ENCODE results near the gene EFCAB10.
A peak's percentile ranks its signal among the peaks of the same experiment; 100 is the strongest.

EFCAB10 gene, protein sequence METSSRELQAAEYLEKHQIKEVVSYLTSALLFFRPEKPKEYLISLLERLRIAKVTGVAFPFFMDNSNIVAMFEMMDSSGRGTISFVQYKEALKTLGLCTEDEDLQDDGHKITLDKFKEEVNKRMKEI

DNA sequence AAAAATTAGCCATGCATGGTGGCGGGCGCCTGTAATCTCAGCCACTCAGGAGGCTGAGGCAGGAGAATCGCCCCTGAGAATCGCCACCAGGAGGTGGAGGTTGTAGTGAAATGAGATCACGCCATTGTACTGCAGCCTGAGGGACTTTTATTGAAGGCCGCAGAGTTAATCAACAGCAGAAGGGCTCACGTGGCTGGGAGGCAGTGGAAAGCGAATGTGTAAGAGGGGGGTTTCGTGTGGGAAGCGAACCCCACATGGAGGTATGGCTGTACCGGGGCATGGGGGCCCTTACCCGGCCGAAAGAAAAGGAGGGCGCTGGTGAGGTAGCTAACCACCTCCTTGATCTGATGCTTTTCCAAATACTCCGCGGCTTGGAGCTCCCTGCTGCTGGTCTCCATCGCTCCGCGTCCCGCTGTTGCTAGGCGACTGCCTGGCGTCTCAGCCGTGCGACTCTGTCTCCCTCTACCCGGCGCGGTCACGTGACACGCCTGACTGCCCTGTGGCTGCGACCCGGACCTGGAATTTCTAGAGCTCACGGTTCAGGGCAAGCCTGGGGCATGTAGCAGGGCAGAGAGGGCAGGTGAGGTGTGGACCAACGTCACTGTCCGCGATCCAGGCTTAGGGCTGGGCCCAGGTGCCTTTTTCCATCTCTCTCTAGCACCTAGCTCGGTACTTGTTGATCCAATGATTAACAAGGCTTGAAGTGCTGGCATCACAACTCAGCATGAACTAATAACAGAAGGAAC lies at the start of gene EFCAB10:
EFCAB10 (minus strand) TSS at position 428 of the 746 bp plus-strand sequence; CDS start at position 398, 30 bp downstream.
- DNase-seq (ENCODE audit: low read depth in 2 of 2): peak in 1 of 2 donors; percentile 3

DNA sequence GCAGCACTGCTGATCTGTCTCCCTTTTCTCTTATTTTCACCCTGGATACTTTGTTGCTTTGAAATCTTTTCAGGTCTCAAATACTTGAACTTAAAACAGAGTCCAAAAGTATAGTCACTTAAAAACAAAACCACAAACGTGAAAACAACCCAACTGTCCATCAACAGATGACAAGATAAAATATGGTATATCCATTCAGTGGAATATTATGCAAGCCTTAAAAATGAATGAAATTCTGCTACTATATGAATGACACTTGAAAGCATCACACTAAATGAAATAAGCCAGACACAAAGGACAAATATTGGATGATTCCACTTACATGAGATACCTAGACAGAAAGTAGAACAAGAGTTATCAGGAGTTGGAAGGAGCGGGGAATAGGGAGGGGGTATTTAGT lies 44.7 kb upstream of the EFCAB10 start:
- DNase-seq (ENCODE audit: low read depth in 2 of 2): no peak

DNA sequence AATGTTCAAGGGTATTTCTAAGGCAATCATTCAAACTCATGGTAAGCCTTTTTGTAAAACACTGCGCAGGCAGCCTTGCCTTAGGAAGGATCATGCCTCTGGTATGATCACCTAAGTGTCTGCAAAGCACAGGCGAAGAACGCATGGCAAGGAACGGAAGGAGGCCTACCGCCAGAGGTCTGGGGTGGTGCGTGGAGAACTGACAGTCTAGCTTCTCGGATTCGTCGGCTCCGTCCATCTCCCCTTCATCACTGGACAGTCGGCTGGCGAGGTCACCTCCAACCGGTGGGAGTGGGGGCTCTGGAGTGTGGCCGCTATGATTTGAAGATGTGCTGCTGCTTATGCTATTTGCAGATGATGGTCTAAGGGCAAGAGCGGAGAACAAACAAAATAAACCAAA lies 42.6 kb upstream of the EFCAB10 start:
- DNase-seq (ENCODE audit: low read depth in 2 of 2): no peak

DNA sequence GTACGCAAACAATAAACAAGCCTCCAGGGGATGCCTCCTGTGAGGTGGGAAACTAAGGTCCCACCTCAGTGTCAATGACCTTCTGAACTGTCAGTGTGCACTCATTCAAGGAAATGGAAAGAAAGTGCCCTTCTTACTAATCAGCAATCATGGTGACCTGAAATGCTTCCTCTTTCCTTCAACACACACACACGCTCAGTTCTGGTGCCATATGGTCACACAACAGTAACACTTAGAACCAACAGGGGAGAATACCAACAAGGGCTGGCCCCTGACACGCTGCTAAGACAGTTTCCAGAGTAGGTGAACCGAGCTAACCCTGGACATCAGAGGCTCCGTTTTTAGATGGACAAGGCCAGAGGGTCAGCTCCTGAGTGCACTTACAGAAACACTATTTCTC lies 42.1 kb upstream of the EFCAB10 start:
- no peak for DNase-seq (ENCODE audit: low read depth in 2 of 2)

DNA sequence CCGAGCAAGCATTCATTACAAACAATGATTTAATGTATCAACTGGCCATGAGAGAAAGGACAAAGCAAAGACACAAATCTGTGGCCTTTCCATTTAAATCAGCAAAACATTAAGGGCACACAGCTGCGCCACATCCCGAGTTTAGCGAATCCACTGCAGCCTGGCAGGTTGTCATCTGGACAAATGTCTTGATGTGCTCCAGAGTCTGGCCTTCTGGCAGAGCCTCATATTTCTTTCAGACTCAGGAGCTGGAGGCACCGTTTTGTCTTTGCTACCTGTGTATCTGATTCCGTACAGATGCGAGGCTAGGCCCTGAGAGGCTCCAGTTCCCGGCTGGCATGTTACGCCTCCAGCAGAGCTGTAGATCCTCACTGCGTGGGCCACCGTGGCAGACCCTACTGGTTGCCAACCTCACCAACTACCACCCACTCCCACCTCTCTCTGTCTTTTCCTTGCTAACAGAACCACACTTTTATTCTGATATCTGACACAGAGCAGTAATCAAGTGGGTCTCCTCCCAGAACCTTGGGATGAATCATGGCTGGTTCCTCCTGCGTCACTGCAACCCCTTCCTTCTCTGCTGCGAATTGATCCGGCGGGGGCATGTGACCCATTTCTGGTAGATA lies 40.9 kb upstream of the EFCAB10 start:
- DNase-seq (ENCODE audit: low read depth in 2 of 2): no peak

DNA sequence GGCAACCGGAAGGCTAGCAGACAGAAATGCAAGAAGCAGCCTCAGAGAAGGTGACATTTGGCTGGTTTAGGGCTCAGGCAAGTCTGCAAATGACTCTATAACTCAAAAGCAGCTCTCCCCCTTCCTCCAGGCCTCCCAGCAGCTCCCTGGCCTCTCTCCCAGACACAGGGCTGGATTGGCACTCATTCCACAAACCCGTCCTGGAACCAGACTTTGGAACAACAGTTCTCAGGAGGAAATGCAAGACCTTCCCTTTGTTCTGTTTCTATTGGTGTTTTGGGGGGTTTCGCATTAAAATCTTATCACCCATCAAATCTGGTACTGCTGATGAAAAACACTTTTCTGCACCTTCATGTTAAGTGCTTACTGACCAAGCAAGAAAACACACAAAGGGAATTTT lies 40.3 kb upstream of the EFCAB10 start:
- DNase-seq (ENCODE audit: low read depth in 2 of 2): no peak

DNA sequence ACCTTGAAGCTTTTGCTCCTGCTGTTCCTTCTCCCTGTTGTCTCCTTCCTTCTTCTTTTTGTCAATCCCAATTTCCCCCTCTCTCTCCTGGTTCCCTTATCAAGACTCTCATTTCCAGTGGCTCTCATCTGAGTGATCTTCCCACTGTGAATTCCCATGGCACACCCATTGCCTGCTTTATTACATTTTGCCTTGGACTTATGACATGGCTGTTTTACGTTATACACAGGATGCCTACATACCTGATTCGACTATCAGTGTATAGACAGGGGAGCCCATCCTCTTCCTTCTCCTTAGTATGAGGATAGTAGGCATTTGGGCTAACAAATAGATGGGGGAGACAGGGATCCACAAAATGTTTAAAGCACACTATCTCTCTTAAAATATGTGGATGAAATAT lies 39.9 kb upstream of the EFCAB10 start:
- DNase-seq (ENCODE audit: low read depth in 2 of 2): no peak

DNA sequence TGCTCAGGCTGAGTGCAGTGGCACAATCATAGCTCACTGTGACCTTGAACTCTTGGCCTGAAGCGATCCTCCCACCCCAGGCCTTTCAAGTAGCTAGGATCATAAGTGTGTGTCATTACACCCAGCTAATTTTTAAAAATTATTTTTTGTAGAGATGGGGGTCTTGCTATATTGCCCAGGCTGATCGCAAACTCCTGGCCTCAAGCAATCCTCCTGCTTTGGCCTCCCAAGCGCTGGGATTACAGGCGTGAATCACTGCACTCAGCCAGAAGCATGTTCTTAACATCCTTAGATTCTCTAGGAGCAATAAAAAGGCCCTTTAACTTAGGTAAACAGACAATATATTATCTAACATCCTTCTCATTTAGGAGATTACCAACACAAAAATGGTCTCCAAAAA lies 38.3 kb upstream of the EFCAB10 start:
- no peak for DNase-seq (ENCODE audit: low read depth in 2 of 2)

DNA sequence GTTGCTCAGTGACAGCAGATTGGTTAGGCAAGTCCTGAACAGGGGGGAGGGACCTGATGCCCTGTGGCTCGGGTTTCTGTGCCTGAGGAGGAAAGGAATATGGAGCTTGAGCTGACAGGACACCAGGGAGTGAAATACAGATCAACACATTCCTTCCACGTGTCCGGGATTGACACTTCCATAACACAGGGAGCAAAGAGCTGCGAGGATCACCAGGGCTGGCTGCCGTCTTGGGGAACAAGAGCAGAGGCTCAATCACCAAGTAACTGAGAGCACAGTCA lies 36.7 kb upstream of the EFCAB10 start:
- DNase-seq (ENCODE audit: low read depth in 2 of 2): no peak

DNA sequence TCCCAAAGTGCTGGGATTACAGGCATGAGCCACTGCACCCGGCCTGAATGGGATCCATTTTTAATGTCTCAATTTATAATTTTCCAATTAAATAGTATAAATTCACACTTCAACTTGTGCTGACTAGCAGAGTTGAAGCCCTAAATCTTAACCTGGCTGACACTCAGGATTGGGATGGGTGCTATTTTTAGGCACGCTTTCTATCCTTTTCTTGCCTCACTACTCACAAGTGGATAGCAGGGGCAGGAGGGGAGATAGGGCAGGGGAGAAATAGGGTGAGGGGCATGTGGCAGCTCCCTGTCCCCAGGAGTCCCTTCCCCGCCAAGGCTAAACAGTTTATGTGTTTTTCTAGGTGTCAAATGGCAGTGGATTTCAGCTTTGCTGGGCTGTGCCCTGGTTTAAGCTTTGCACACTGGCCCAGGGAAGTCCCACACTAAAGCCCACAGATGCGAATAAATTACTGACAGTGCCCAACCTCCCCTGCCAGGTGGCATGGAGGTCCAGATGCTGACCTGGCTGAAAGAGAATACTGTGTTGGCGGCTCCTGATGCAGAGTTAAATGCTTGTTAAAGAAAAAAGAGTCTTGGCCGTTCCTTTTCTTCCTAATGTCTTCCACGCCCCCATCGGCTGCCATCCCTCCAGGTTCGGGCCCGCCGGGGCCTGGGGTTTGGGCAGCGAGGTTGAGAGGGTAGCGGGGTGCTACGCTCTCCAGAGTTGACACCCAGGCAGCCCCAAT lies 36.2 kb upstream of the EFCAB10 start:
- no peak for DNase-seq (ENCODE audit: low read depth in 2 of 2)

DNA sequence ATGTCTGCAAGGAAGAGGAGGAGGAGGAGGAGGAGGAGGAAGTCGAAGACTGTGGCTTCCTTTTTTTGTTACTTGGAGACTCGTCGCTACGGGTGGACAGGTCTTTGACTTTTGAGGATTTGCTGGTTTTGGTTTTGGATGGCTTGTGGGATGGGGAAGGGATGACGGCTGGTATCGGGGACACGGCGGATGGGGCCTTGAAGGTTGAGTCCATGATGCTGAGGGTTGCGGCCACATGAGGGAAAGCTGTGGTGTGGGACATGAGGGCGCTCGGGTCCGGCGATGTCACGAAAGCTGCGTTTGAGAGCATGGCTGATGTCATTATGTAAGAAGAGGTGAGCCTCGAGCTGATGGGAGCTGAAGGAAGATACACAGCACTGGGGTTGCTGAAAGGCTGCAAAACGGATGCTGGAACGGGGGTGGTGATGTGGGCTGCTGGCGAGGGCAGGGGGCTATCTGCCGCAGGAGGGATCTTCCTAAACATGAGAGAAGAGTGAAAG lies 33.1 kb upstream of the EFCAB10 start:
- DNase-seq (ENCODE audit: low read depth in 2 of 2): no peak

DNA sequence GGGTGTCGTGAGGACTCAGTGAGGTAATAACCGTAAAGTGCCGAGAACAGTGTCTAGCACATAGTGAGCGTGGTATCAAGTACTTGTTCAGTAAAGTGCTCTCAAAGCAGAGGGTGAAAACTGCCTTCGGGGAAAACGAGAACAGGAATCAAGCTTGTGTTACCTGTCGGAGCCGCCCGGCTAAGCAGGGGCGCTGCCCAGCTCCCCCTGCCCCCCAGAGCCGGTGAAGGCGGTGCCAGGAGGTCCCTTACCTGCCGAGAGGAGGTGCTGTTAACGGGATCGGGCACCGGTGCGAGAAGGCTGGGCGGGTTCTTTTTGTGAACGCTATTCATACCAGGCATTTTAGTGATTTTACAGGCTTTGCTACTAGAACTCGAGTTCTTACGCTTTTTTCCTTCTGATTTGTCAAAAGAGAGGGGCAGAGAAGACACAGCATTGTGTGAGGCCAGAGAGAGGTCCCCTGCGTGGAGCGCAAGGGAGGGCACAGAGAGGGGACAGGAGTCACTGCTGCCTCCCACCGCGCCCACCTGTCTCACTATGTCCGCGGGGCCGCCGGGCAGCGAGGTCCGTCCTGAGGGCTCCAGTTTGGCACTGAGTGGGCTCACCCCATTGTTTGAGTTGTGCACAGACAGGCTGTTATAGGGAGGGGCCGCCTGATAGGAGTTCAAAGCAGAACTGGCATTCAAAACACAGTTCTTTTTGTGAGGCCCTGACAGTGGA lies 32.5 kb upstream of the EFCAB10 start:
- no peak for DNase-seq (ENCODE audit: low read depth in 2 of 2)

DNA sequence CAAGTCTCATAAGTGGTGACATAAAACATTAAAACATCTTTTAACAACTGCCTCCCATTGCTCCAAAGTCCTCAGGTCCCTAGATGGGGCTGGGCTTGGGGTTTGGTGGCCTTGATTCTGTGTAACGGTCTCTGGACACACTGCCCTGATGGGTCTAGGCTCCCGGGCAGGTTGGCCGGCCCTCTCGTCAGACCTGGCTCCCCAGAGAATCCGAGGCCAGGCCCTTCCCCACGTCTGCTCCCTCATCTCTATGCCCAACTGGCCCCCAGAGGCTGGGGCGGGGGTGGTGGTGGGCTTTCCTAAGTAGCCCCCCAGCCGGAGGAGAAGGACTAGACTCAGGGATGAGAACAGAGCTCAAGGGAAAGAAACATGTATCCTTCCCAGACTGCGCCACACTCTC lies 31.5 kb upstream of the EFCAB10 start:
- DNase-seq (ENCODE audit: low read depth in 2 of 2): no peak

DNA sequence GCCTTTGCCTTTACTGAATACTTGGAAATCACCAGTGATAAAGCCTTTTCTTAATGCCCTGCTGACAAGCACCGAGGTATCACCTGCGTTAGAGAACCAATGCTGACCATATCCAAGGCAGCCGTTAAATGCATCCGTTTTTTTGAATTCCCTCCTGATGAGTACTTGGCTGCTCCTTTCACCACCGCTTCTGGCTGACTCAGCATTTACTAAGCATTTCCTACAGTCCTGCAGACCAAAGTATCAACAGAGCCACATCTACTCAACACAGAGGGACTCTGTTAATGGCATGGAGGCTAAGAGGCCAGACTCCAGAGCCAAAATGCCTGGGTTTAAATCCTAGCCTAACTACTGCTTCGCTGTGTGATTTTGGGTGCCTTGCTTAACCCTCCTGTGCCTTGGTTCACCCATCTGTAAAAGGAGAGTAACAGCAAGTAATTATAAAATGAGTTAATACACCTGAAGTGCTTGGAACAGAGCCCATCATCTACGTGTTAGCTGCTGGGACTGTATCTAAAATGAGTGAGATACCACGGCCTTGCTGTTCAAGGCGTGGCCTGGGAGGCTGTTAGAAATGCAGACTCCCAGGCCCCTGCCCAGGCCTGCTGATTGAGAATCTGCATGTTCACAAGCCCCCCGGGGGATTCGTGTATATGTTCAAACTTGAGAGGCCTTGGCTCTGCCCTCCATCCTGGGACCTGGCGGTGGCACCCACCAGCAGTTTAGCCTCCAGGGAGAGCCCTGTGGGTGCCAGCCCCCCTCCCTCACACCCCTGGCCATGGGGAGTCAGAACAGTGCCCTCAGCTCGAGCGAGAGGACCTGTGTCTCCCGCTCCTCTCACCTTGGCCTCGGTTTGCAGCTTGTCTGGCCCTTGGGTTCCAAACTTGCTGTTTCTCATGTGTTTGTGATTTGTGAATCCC lies 30.8 kb upstream of the EFCAB10 start:
- DNase-seq (ENCODE audit: low read depth in 2 of 2): no peak

DNA sequence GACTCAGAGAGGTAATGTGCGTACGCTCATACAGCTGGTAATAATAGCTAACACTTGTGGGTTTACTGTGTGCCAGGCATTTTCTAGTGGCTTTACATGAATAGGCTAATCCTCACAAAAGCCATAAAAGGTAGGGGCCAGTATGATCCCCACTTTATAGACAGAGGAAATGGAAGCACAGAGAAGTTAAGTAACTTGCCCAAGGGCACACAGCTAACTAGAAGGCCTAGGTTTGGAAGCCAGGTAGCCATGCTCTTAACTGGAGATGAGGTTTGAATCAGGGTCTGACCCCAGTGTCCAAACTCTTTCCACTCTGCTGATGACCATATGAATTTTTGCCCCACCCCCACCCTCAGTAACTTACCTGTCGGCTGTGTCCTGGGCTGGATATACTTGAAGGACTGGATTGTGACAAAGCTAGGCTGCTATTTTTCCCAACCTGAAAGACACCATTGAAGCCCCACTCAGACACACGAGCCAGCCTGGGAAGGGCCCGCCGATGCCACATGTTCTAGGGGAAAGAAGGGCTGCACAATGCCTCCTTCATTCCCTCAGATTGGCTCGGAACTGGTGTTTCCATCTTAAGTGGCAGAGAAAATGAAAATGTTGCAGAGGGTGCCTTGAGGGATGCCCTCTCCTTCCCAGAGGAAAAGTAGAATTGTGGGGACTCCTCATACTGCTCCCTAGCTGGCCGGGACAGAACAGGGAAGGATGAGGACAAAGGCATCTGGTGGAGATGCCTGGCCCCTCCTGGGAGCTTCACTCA lies 29.1 kb upstream of the EFCAB10 start:
- DNase-seq (ENCODE audit: low read depth in 2 of 2): no peak

DNA sequence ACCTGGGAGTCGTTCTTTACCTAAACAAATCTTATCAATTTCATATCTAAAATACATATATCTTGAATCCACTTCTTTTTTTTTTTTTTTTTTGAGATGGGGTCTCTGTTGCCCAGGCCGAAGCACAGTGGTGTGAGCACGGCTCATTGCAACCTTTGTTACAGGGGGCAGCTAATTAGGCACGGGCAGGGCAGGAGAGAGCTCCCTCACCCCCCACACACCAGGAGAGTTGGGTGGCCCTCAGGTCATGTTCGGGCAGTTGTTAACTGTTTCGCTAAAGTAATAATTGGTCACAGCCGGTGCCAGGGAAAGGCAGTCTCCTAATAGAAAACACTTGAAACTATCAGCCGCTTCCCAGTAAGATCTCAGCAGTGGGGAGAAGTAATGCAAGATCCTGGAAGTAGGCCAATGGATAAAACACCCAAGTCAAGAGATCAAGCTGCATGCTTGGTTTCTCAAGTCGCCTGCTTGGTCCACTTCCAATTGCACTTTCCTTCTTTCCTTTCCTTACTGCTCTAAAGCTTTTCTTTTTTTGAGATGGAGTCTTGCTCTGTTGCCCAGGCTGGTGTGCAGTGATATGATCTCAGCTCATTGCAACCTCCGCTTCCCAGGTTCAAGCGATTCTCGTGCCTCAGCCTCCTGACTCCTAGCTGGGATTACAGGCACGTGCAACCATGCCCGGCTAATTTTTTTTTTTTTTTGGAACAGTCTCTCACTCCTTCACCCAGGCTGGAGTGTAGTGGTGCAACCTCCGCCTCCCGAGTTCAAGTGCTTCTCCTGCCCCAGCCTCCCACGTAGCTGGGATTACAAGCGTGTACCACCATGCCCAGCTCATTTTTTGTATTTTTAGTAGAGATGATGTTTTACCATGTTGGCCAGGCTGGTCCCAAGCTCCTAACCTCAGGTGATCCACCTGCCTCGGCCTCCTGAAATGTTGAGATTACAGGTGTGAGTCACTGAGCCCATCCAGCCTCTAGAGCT lies 21.3 kb upstream of the EFCAB10 start:
- DNase-seq (ENCODE audit: low read depth in 2 of 2): no peak

DNA sequence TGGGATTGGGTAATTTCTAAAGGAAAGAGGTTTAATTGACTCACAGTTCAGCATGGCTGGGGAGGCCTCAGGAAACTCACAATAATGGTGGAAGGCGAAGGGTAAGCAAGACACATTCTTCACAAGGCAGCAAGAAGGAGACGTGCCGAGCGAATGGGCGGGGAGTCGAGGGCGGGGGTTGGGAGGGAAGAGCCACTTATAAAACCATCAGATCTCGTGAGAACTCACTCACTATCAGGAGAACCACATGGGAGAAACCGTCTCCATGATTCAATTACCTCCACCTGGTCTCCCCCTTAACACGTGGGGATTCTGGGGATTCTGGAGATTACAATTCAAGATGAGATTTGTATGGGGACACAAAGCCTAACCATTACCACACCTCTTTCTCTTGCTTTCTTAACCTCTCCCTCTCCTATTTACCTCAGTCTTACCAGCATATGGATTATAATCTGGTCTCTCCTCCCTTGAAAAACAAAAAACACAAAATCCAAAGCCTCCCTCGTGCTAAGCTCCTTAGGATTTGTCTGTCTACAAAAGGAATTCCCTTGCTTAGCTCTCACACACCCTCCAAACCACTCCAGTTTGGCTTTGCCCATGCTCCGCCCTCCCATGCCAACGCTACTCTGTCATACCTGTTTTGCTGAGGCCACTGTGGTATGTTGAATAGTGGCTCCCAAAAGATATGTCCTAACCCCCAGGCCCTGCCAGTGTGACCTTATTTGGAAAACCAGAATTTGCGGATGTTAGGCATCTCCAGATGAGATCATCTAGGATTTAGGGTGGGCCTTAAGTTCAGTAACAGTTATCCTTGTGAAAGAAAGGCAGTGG lies 19.6 kb upstream of the EFCAB10 start:
- no peak for DNase-seq (ENCODE audit: low read depth in 2 of 2)

DNA sequence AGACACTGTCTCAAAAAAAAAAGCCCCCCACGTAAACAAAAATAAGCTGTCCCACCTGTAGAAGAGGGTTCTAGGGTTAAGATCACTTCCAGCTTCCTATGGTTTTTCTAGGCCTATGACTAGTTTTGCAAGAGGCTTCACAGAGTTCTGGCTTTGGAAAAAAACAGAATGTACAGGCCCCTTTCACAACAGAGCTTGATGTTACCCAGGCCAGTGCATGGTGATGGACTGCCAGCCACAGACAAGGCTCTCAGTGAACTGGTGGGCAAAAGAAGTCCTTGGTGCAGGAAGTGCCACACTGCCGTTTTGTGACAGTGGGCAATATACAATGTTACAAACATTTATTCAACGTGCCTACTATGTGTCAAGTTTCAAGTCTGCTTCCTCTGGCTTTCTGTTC lies 18.3 kb upstream of the EFCAB10 start:
- no peak for DNase-seq (ENCODE audit: low read depth in 2 of 2)
